NCI-H748 (cell line): ENCODE results near the gene MYH10.
"Not testable (repeated sequence)": the region's sequence is repeated elsewhere in the genome, so short reads cannot be mapped to it uniquely, and the experiment has no call there.

ENCODE experiments used
- DNase-seq: peaks from one replicate; lab custom pipeline; 2025; ENCODE audit not compliant: unreplicated experiment; lab: John Stamatoyannopoulos, UW

MYH10 gene

DNA sequence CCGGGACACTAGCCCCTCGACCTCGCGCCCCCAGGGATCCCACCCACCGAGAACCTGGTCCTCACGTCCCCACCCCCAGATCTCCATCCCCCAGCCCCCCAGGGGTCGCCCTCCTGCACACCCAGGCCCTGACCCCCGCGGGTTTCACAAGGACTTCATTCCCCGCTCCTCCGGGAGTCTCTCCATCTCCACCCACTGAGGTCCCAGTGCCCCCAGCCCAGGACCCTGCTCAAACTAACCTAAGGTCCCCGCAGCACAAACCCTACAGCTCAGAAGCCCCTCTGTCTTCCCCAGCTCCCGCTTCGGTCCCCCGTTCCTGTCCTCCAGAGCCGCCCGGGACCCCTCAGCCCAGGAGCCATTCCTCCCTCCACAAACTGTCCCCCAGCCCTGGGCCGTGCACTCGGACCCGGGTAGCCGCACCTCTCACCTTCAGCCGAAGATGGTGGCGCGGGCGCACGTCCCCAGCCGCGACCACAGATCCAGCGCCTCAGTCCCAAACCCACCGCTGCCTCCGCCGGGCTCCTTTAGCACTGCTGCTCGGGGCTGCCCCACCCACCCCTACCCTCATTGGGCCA is at the start of gene MYH10:
Gene MYH10, minus strand, starts transcription at position 499 of the 575 bp plus-strand sequence. CDS start 7,479 bp downstream, outside the sequence.
- peak; percentile 67 for DNase-seq

DNA sequence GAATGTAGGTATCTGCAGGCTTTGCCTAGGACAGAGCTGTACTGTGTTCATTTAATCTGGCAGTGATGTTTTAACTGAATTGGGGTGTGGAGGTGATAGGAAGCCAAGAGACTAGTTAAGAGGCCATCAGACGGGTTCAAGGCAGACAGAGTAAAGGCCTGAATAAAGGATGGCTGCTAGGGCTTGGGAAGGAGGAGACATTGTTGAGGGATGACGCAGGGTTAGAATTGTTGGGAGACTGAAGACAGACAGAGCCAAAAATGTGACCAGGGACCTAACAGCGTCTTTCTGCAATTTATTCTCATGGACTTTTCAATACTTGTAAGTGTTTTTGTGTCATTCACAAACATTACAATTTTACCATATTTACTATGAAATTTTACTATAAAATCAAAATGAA is 48.6 kb upstream of the MYH10 start:
- DNase-seq, result no peak

DNA sequence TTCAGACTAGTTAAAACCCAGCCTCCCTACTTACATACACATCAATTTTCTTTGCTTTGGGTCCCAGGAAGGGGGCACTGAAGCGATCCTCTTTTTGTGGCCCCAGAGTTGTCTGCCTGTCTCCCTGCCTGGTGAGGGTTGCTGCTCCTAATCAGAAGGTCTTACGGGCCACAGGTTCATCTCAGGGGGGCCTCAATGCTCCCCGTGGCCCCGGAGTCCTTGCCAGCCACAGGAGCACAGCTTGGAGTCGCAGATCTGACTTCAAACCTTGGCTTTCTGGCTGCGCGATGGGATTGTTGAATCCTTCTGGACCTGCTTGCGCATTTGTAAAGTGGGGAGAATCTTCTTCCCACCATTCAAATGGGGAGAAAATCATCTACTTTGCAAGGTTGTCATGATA is 44.8 kb upstream of the MYH10 start:
- no peak for DNase-seq

DNA sequence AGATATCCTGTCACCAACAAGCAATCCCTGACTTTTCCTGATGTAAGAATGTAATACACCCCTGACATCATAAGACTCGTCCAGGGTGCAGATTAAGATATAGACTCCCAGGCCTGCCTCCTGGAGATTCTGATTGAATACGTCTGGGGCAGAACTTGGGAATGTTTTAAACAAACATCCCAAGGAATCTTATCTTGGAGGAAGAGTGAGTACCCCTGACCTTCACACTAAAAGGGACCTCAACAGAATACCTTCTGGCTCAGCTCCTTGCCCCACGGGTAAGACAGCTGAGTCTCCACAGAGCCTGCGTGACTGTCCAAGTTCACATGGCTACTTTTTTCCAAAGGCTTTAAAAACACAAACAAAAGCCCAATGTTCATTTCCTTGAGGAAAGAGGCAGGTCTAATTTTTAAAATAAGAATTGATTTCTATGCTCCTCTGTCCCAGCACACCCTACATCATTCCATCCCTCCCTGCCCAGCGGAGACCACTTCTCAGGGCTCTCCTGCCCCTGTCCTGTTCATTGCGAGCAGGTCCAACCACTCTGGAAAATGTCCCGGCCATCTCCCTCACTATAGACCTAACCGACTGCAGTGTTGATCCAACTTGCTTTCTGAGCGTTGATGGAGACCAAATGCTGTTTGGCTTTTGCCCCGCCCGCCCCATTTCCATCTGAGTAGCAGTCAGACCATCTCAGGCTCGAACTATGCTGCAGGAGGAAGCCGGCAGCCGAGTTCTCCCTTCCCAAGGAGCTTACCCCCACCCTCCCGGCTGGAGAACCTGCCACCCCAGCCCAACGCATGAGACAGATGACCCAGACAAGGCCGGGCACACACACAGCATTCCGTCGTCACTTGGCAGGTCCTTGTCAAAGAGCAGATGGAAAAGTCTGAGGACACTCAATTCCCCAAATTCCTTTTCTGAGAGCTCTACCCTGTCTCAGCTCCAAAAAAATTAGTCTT is 44.1 kb upstream of the MYH10 start:
- DNase-seq, result no peak

DNA sequence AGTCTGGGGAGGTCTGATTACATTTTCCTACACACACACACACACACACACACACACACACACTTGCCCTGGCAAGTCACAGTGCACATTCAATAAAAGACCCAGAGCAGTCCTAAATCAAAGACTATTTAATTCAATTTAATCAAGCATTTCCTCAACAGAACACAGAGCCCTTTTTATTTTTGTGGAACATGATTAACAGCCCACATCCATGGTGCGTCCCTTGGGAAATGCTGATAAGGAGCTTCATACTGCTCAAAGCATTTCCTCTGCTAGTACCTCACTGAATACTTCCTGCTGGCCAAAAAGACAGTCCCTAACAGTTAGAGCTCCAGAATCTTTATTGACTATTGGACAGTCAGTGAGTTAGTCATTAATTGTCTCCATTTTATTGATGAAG is 43.1 kb upstream of the MYH10 start:
- no peak for DNase-seq

DNA sequence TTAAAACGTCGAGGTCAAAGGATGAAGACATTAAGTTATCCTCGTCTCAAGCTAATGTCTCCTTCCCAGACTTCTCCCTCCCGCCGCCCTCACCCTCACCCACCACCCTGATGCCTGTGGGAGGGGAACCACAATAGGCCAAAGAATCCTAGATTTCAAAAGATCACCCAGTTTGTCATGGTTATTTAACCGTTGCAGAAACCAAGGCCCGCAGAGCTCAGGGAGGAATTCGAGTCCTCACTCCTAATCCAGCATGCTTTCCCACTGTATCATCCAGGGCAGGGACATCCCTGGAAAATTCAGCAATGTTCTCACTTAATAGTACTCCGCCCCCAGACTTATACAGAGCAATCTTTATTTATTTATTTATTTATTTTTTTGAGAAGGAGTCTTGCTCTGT is 41.8 kb upstream of the MYH10 start:
- no peak for DNase-seq

DNA sequence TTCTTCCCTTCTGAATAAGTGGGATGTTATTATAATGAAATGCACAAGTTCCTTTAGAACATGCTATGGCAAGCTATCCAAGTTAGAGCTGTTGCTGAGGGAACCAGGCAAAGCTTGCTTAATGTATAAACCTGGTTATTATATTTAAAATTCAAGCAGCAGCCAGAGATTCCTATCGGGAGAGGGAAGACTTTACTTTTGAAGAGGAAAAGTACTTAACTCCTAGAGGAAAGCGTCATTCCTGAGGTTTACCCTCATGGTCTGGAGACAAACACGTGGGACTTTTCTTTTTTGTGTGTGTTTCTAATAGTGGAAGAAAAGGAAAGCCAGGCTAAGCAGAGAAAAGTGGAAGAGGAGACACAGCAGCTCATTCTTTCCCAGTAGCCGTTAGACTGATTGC is 39.9 kb upstream of the MYH10 start:
- DNase-seq, result no peak

DNA sequence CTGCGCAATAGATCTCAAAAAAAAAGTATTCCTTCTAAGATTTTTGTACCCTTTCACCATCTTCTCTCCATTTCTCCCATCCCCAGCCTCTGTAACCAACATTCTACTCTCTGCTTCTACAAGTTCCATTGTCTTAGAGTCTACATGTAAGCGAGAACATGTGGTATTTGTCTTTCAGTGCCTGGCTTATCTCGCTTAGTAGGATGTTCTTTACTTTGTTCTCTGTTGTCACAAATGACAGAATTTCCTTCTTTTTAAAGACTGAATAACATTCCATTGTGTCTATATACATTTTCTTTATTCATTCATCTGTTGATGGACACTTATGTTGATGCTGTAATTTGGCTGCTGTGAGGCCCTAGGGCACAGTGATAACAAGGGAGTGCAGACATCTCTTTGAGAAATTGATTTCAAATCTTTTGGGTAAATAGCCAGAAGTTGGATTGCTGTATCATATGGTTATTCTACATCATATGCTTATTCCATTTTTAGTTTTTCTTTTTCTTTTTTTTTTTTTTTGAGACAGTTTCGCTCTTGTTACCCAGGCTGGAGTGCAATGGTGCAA is 37.7 kb upstream of the MYH10 start:
- DNase-seq, result no peak

DNA sequence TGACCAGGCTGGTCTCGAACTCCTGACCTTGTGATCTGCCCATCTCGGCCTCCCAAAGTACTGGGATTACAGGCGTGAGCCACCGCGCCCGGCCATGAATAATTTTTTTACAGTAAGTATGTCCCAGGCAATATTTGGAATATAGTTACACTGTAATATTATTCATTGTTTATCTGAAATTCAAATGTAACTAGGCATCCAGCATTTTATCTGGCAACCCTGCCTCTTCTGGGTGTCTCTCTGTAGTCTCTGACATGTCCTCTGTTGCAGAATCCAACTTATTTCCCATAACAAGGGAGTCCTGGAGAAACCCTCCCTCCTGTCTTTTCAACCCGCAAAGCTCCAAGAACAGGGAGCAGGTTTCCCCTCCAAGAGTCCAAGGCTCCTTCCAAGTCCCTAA is 36.9 kb upstream of the MYH10 start:
- DNase-seq, result no peak

DNA sequence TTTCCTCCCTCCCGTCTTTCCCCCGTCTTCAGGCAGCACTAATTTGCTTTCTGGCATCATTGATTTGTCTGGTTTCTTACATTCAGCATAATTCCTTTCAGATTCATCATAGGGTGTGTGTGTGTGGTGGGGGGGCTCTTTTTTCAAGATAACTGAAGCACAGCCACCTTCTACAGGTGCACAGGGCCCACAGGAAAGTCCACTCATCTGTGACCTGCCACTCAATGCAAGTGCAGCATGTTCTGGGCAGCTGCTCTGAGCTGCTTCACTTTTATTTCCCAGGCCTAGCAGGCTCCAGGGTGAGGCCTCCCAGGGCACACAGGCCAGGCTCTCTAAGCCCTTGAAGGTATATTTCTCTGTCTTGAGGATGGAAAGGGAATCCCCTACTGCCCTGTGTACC is 35.2 kb upstream of the MYH10 start:
- DNase-seq, result no peak

DNA sequence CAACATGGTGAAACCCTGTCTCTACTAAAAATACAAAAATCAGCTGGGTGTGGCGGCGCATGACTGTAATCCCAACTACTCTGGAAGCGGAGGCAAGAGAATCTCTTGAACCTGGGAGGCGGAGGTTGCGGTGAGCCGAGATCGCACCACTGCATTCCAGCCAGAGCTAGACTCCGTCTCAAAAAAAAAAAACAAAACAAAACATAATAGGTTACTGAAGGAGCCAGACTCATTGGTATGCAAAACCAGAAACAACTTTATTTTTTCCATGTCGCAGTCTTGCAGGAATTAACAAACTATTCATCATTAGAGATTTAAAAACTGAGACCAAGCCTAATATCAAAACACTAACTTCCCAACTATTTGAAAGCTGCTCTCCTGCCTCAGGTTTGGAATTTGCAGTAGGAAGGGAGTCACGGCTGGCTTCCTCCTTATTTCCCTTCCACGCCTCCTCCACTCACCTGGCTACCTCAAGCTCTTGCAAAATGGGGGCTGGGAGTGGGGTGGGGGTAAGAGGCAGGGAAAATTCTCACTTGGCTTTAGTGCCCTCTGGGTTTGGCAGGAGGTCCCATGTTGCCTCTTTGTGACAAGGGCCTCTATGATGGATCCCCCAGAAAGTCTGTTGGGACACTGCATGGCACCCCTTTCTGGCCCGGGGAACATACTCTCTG is 34.1 kb upstream of the MYH10 start:
- no peak for DNase-seq

DNA sequence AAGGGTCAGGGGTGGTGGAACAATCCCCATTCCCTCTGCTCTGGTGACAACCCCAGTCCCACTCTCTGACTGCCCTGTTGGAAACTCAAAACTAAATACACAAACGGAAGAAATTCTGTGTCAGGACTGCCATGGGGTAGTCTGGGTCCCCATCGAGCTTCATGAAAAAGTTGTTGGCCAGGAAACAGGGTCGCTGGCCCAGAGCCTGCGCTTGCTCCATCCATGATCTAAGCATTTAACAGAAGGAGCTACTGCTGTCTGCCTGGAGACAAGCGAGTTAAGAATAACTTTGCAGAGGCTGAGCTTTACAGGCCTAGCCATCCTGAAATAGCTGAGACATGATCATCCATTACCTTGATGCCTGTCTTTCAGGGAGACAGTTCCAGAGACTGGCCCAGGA is 32.4 kb upstream of the MYH10 start:
- no peak for DNase-seq

DNA sequence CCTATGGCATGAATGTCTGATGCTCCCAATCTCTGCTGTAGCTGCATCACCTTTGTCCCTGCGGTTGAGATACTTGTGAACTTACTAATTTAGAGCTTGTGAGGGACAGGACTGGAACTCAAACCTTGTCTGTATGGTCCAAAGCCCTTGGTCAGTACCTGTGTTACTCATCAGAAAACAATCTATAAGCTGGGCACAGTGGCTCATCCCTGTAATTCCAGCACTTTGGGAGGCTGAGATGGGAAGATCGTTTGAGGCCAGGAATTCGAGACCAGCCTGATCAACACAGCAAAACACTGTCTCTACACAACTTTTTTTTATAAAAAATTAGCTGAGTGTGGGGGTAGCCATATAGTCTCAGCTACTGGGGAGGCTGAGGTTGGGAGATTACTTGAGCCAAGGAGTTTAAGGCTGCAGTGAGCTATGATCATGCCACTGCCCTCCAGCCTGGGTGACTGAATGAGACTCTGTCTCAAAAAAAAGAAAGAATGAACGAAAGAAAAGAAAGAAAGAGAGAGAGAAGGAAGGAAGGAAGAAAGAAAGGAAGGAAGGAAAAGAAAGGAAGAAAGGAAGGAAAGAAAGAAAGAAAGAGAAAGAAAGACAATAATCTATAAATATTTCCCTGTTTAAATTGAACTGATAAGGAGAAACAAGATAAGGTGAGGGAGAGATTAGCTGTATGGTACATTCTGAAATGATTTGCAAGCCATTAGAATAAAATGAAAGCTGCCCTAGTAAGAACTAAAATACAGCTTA is 31.7 kb upstream of the MYH10 start:
- no peak for DNase-seq

DNA sequence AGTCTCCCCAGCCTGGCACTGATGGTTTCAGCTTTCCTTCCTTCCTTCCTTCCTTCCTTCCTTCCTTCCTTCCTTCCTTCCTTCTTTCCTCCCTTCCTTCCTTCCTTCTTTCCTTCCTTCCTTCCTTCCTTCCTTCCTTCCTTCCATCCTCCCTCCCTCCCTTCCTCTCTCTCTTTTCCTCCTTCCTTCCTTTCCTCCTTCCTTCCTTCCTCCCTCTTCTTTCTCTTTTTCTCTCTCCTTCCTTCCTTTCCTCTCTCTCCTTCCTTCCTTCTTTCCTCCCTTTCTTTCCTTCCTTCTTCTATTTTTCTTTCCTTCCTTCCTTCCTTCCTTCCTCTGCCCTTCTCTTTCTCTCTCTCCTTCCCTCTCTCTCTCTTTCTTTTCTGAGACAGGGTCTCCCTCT is 30.2 kb upstream of the MYH10 start:
- DNase-seq, result not testable (repeated sequence)

DNA sequence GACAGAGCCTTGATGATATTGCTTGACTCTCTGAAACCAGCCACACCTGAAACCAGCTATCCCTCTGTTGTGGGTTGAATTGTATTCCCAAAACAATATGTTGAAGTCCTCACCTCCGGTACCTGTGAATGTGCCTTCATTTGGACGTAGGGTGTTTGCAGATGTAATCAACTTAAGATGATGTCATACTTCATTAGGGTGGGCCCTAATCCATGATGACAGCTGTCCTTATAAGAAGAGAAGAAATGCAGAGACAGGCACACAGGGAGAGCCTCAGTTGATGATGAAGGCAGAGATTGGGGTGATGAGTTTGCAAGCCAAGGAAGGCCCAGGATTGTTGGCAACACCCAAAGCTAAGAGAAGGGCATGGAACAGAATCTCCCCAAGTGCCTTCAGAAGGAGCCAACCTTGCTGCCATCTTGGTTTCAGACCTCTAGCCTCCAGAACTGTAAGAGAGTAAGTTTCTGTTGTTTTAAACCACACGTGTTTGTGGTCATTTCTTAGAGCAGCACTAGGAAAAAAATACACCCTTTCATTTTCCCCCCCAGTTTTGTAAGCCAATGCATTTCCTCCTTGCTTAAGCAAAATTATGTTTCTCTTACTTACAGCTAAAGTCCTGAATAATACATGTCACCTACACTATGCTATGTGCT is 29.4 kb upstream of the MYH10 start:
- no peak for DNase-seq

DNA sequence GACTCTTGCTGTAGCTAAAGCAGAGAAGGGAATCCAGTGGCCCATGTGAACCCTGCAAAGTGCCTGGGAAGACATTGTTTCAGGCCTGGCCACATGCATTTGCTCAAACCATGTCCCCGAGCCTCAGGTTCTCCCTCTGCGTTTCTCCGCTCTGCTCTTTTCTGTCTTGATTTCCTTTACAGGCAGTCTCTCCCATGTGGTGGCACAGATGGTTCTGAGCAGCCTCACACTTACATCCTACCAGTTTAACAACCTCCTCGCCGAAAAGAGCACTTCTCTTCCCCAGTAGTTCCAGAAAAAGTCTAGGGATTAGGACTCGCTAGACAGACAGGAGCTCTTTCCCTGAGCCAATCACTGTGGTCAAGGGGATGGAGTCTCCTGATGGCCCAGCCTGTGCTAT is 28.3 kb upstream of the MYH10 start:
- no peak for DNase-seq

DNA sequence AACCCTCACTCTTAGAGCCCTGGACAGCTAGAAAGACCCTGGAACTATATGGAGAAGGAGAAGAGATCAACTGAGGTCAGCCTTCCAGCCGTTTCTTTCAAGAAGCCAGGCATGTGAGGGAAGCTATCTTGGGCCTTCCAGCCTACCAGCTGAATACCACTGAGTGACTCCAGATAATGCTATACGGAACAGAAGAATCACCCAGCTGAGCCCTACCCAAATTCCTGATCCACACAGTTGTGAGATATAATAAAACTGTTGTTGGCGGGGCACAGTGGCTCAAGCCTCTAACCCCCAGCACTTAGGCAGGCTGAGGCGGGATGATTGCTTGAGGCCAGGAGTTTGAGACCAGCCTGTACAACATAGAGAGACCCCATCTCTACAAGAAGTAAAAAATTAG is 26.2 kb upstream of the MYH10 start:
- DNase-seq, result no peak

DNA sequence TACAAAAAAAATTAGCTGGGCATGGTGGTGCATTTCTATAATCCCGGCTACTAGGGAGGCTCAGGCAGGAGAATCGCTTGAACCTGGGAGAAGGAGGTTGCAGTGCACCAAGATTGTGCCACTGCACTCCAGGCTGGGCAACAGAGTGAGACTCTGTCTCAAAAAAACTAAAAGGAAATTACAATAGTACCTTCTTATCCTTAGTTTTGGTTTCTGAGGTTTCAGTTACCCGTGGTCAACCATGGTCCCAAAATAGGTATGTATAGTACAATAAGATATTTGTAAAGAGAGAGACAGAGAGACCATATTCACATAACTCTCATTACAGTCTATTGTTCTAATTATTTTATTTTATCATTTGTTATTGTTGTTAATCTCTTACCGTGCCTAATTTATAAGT is 24.3 kb upstream of the MYH10 start:
- DNase-seq, result no peak

DNA sequence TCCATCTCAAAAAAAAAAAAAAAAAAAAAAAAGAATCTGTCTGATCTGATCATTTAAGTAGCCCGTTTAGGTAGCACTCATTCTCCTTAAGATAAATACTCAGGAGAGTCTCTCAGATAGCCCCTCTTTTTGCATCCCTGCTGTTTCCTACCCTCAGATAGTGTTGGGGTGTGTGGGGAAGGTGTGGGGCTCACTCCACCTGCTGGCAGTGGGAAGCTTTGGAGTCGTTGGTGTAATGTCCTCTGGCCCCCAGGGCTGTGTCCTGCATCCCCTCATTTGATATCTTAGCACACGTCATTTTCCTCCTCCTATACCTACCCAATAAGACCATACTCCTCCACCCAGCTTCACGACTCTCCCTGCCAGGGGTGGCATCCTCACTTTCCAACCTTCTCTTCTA is 20.5 kb upstream of the MYH10 start:
- no peak for DNase-seq

DNA sequence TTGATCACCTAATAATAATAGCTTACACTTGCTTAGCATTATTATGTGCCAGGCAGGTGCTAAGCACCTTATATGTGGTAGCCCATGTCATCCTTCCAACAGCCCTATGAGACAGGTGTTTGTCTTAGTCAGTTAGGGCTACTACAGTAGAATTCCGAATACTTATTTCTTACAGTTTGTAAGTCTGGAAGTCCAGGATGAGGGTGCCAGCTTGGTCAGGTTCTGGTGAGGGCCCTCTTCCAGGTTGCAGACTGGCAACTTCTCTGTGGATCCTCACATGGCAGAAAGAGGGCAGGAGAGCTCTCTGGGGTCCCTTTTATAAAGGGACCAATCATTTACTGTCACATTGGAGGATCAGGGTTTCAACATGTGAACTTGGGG is 19.6 kb upstream of the MYH10 start:
- no peak for DNase-seq
